HEK293 (cell line): ENCODE measurements around the gene ZNF146.

Experiments used
- CTCF ChIA-PET: fragments of 350-600 bp; formaldehyde crosslinking; extraction: SDS; loops from one replicate; lab custom pipeline; 2021; ENCODE audit warnings: antibody characterized with exemption; lab: Yijun Ruan, JAX
- POLR2A ChIA-PET: fragments of 300-600 bp; formaldehyde crosslinking; extraction: SDS; loops from one replicate; lab custom pipeline; 2020; ENCODE audit warnings: antibody characterized with exemption, inconsistent platforms; lab: Yijun Ruan, JAX
- H3K27ac ChIP-seq: fragments of 200-500 bp; sonication (Bioruptor generic); 2 replicates; pipeline ENCODE4 v1.5.1; 2014; ENCODE audit warnings: low read depth, low read length, control low read depth, inconsistent platforms; ENCODE audit errors: extremely low read depth
- H3K36me3 ChIP-seq, 2 experiments: fragments of 200-500 bp in 1 of 2; sonication (Bioruptor generic) in 1 of 2; 1 replicate in 1 of 2; 2 replicates in 1 of 2; pipeline ENCODE4 v1.5.1; 2014 to 2017; ENCODE audit warnings: inconsistent platforms in 2 of 2, low read length in 2 of 2; ENCODE audit not compliant: control insufficient read depth in 2 of 2, insufficient read depth in 1 of 2
- H3K4me1 ChIP-seq: fragments of 200-500 bp; sonication (Bioruptor generic); 2 replicates; pipeline ENCODE4 v1.5.1; 2014; ENCODE audit warnings: mild to moderate bottlenecking, low read length, inconsistent platforms; ENCODE audit not compliant: control insufficient read depth, insufficient read depth
- H3K4me3 ChIP-seq: 2 replicates; pipeline ENCODE4 v1.5.1; 2011; ENCODE audit warnings: low read depth, mild to moderate bottlenecking, control low read depth, low read length, moderate library complexity
- H3K9me3 ChIP-seq: fragments of 200-500 bp; sonication (Bioruptor generic); 2 replicates; pipeline ENCODE4 v1.5.1; 2014; ENCODE audit warnings: low read depth, low read length, inconsistent platforms; ENCODE audit not compliant: control insufficient read depth, insufficient read depth
- OVOL3 ChIP-seq: fragments of 450-650 bp; formaldehyde crosslinking; IDR thresholded peaks from 2 replicates; pipeline ENCODE4 v1.5.1; 2016; ENCODE audit warnings: missing biosample characterization, missing genetic modification characterization
- REPIN1 ChIP-seq: fragments of 450-650 bp; formaldehyde crosslinking; IDR thresholded peaks from 2 replicates; pipeline ENCODE4 v1.5.1; 2017; ENCODE audit warnings: missing biosample characterization, missing genetic modification characterization, low read depth
- SALL2 ChIP-seq: fragments of 450-650 bp; formaldehyde crosslinking; IDR thresholded peaks from 2 replicates; pipeline ENCODE4 v1.5.0; 2017; ENCODE audit warnings: missing biosample characterization, mild to moderate bottlenecking, missing genetic modification characterization, borderline replicate concordance
- ZNF10 ChIP-seq: fragments of 450-650 bp; formaldehyde crosslinking; IDR thresholded peaks from 2 replicates; pipeline ENCODE4 v1.5.1; 2017; ENCODE audit warnings: missing biosample characterization, missing genetic modification characterization
- ZNF214 ChIP-seq: fragments of 450-650 bp; formaldehyde crosslinking; IDR thresholded peaks from 2 replicates; pipeline ENCODE4 v1.5.1; 2017; ENCODE audit warnings: missing biosample characterization, mild to moderate bottlenecking, missing genetic modification characterization, borderline replicate concordance
- ZNF248 ChIP-seq: fragments of 450-650 bp; formaldehyde crosslinking; IDR thresholded peaks from 2 replicates; pipeline ENCODE4 v1.5.1; 2017; ENCODE audit warnings: missing biosample characterization, missing genetic modification characterization
- ZNF404 ChIP-seq: fragments of 450-650 bp; formaldehyde crosslinking; IDR thresholded peaks from 2 replicates; pipeline ENCODE4 v1.5.1; 2017; ENCODE audit warnings: missing biosample characterization, missing genetic modification characterization
- ZNF529 ChIP-seq: fragments of 450-650 bp; formaldehyde crosslinking; IDR thresholded peaks from 2 replicates; pipeline ENCODE4 v1.5.1; 2017; ENCODE audit warnings: missing genetic modification characterization, missing biosample characterization; ENCODE audit not compliant: insufficient replicate concordance
- ZNF654 ChIP-seq: fragments of 450-650 bp; formaldehyde crosslinking; IDR thresholded peaks from 2 replicates; pipeline ENCODE4 v1.5.1; 2016; ENCODE audit warnings: low read depth, missing biosample characterization, missing genetic modification characterization
- ZNF660 ChIP-seq: fragments of 450-650 bp; IDR thresholded peaks from 2 replicates; pipeline ENCODE4 v1.5.1; 2018; ENCODE audit warnings: missing biosample characterization, mild to moderate bottlenecking, missing genetic modification characterization
- TF ChIP-seq, protein P1 (sequence below): fragments of 450-650 bp; formaldehyde crosslinking; IDR thresholded peaks from 2 replicates; pipeline ENCODE4 v1.5.1; 2016; ENCODE audit warnings: missing biosample characterization, missing genetic modification characterization, low read depth
- TF ChIP-seq, protein P2 (sequence below): fragments of 450-650 bp; formaldehyde crosslinking; optimal IDR thresholded peaks from 2 replicates; pipeline ENCODE3; 2016; ENCODE audit warnings: missing biosample characterization, mild to moderate bottlenecking, missing genetic modification characterization
- TF ChIP-seq, protein P3 (sequence below): fragments of 450-650 bp; formaldehyde crosslinking; IDR thresholded peaks from 2 replicates; pipeline ENCODE4 v1.5.1; 2016; ENCODE audit warnings: missing biosample characterization, missing genetic modification characterization, borderline replicate concordance
- TF ChIP-seq, protein P4 (sequence below): sonication (generic); formaldehyde crosslinking; IDR thresholded peaks from 2 replicates; pipeline ENCODE4 v1.8.1; 2022; ENCODE audit warnings: mild to moderate bottlenecking, moderate library complexity, missing genetic modification reagents
- TF ChIP-seq, protein P5 (sequence below): fragments of 450-650 bp; formaldehyde crosslinking; IDR thresholded peaks from 2 replicates; pipeline ENCODE4 v1.5.1; 2016; ENCODE audit warnings: missing biosample characterization, missing genetic modification characterization

The ZNF146 gene

DNA sequence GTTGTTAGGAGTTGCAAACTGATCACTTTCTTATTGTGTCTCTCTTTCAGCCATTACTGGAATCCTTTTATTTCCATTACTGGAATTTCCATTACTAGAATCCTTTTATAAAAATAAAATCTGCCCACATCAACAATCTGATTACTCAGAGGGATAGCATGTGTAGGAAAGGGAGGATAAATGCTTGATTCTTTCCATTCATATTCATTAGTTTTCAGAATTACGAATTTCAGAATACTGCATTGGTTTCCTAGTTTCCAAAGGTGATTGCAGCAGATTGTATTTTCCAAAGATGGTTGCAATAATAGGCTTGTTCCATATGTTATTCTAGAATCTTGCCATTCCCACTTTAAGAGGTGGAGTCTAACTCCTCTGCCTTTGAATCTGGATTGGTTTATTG lies 37.1 kb downstream of the ZNF146 start:
- ChIA-PET POLR2A (no interaction called here), CTCF (interaction anchor here (0.6 kb wide), 1 partner anchor 404 kb away, joined by 3 read pairs; no protein-coding TSS in a partner anchor)
- Histone ChIP-seq H3K27ac (no peak overlapping the region), H3K36me3 (peaks cover 0 to 5% of the 10 kb centered on the region in 2 experiments; a peak in 1 of 3 replicates), H3K4me3 (no peak overlapping the region), H3K9me3 (peaks cover 3% of the 10 kb centered on the region; the same call in 1 of the 2 replicates), H3K4me1 (peaks cover 3% of the 10 kb centered on the region)
- TF ChIP-seq, protein P1, sequence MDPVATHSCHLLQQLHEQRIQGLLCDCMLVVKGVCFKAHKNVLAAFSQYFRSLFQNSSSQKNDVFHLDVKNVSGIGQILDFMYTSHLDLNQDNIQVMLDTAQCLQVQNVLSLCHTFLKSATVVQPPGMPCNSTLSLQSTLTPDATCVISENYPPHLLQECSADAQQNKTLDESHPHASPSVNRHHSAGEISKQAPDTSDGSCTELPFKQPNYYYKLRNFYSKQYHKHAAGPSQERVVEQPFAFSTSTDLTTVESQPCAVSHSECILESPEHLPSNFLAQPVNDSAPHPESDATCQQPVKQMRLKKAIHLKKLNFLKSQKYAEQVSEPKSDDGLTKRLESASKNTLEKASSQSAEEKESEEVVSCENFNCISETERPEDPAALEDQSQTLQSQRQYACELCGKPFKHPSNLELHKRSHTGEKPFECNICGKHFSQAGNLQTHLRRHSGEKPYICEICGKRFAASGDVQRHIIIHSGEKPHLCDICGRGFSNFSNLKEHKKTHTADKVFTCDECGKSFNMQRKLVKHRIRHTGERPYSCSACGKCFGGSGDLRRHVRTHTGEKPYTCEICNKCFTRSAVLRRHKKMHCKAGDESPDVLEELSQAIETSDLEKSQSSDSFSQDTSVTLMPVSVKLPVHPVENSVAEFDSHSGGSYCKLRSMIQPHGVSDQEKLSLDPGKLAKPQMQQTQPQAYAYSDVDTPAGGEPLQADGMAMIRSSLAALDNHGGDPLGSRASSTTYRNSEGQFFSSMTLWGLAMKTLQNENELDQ (tag by site-specific recombination): no peak
- TF ChIP-seq, protein P2, sequence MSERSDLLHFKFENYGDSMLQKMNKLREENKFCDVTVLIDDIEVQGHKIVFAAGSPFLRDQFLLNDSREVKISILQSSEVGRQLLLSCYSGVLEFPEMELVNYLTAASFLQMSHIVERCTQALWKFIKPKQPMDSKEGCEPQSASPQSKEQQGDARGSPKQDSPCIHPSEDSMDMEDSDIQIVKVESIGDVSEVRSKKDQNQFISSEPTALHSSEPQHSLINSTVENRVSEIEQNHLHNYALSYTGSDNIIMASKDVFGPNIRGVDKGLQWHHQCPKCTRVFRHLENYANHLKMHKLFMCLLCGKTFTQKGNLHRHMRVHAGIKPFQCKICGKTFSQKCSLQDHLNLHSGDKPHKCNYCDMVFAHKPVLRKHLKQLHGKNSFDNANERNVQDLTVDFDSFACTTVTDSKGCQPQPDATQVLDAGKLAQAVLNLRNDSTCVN (tag by site-specific recombination): no peak
- no peak for TF ChIP-seq ZNF248
- TF ChIP-seq ZNF660 (tag by site-specific recombination): no peak
- TF ChIP-seq, protein P3, sequence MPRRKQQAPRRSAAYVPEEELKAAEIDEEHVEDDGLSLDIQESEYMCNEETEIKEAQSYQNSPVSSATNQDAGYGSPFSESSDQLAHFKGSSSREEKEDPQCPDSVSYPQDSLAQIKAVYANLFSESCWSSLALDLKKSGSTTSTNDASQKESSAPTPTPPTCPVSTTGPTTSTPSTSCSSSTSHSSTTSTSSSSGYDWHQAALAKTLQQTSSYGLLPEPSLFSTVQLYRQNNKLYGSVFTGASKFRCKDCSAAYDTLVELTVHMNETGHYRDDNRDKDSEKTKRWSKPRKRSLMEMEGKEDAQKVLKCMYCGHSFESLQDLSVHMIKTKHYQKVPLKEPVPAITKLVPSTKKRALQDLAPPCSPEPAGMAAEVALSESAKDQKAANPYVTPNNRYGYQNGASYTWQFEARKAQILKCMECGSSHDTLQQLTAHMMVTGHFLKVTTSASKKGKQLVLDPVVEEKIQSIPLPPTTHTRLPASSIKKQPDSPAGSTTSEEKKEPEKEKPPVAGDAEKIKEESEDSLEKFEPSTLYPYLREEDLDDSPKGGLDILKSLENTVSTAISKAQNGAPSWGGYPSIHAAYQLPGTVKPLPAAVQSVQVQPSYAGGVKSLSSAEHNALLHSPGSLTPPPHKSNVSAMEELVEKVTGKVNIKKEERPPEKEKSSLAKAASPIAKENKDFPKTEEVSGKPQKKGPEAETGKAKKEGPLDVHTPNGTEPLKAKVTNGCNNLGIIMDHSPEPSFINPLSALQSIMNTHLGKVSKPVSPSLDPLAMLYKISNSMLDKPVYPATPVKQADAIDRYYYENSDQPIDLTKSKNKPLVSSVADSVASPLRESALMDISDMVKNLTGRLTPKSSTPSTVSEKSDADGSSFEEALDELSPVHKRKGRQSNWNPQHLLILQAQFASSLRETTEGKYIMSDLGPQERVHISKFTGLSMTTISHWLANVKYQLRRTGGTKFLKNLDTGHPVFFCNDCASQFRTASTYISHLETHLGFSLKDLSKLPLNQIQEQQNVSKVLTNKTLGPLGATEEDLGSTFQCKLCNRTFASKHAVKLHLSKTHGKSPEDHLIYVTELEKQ (tag by site-specific recombination): no peak
- TF ChIP-seq, protein P4, sequence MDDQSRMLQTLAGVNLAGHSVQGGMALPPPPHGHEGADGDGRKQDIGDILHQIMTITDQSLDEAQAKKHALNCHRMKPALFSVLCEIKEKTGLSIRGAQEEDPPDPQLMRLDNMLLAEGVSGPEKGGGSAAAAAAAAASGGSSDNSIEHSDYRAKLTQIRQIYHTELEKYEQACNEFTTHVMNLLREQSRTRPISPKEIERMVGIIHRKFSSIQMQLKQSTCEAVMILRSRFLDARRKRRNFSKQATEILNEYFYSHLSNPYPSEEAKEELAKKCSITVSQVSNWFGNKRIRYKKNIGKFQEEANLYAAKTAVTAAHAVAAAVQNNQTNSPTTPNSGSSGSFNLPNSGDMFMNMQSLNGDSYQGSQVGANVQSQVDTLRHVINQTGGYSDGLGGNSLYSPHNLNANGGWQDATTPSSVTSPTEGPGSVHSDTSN (CRISPR knock-in tag): no peak
- no peak for TF ChIP-seq ZNF404 (tag by site-specific recombination)
- no peak for TF ChIP-seq REPIN1
- TF ChIP-seq ZNF214 (tag by site-specific recombination): no peak
- TF ChIP-seq ZNF10: no peak
- TF ChIP-seq OVOL3 (tag by site-specific recombination): no peak
- TF ChIP-seq, protein P5, sequence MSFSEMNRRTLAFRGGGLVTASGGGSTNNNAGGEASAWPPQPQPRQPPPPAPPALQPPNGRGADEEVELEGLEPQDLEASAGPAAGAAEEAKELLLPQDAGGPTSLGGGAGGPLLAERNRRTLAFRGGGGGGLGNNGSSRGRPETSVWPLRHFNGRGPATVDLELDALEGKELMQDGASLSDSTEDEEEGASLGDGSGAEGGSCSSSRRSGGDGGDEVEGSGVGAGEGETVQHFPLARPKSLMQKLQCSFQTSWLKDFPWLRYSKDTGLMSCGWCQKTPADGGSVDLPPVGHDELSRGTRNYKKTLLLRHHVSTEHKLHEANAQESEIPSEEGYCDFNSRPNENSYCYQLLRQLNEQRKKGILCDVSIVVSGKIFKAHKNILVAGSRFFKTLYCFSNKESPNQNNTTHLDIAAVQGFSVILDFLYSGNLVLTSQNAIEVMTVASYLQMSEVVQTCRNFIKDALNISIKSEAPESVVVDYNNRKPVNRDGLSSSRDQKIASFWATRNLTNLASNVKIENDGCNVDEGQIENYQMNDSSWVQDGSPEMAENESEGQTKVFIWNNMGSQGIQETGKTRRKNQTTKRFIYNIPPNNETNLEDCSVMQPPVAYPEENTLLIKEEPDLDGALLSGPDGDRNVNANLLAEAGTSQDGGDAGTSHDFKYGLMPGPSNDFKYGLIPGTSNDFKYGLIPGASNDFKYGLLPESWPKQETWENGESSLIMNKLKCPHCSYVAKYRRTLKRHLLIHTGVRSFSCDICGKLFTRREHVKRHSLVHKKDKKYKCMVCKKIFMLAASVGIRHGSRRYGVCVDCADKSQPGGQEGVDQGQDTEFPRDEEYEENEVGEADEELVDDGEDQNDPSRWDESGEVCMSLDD (tag by site-specific recombination): no peak
- TF ChIP-seq ZNF529 (tag by site-specific recombination): no peak
- no peak for TF ChIP-seq ZNF654 (tag by site-specific recombination)
- TF ChIP-seq SALL2: no peak
